ENCODE results near the gene RPAIN.
"Not testable (repeated sequence)": the region's sequence is repeated elsewhere in the genome, so short reads cannot be mapped to it uniquely, and the experiment has no call there.

Gene RPAIN

DNA sequence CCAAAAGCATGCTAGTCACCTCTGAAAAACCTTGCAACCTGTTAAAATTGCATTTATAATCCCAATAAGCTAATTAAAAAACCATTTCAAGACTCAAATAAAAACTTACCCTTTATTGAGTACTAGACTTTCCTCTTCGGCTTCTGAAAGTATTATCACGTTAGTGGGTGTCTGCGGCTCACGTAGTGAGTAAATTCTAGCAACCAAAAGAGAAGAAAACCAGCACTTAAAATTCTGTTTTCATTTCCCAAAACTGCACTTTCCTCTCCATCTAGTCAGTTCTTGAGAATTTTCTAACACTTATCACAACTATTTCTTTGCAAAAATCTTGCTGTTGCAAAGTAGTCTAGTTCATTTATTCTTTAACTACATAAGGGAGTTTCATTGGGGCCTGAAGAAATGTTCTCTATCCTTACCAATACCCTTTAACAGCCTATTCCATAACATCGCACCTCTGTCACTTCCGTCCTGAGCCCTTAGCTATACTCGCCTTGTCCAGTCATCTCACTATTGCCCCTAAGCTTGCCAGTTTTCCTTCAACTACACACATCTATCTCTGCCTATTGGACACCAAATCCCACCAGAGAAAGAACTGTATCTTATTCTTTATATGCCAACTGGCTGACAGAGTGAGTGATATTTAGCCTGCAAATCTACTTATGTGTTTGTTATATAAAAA lies 9.2 kb upstream of the RPAIN start:
- Mint-ChIP-seq H3K4me1 (ENCODE audit: low read depth in 2 of 2) (peaks cover 19 to 31% of the 10 kb centered on the region in 2 donors), H3K27me3 (no peaks in the 10 kb centered on the region), H3K4me3 (no peak overlapping the region), H3K36me3 (ENCODE audit: insufficient read depth) (peaks cover 34% of the 10 kb centered on the region), H3K27ac (peak overlapping the region; percentile 24 to 81), H3K9me3 (no peaks in the 10 kb centered on the region)
- ATAC-seq (replicated peaks) (no peak), DNase-seq (no peak)

DNA sequence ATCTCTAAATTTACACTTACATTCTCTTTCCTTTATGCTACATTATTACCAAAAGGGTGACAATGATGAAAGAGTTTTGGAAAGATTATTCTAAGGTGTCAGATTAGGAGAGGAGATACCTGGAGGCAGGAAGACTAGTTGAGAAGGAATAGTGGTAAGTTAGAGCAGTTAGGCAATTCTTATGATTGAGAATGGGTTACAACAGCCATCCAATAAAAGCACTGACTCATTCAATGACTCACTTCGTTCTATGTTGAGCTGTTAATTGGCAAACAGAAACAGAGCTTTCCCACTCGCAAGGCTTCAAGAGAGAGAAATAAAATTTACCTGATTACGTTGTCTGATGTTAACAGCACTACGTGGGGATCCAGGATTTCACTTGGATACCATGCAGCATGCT lies 6.3 kb upstream of the RPAIN start:
- H3K27ac Mint-ChIP-seq, result no peak overlapping the region
- H3K4me3 Mint-ChIP-seq, result no peak overlapping the region
- peaks cover 44% of the 10 kb centered on the region for H3K36me3 Mint-ChIP-seq (ENCODE audit: insufficient read depth)
- H3K9me3 Mint-ChIP-seq, result no peaks in the 10 kb centered on the region
- ATAC-seq (replicated peaks) (no peak), DNase-seq (no peak)
- H3K4me1 Mint-ChIP-seq (ENCODE audit: low read depth in 2 of 2), result peaks cover 22 to 43% of the 10 kb centered on the region in 2 donors
- no peaks in the 10 kb centered on the region for H3K27me3 Mint-ChIP-seq

DNA sequence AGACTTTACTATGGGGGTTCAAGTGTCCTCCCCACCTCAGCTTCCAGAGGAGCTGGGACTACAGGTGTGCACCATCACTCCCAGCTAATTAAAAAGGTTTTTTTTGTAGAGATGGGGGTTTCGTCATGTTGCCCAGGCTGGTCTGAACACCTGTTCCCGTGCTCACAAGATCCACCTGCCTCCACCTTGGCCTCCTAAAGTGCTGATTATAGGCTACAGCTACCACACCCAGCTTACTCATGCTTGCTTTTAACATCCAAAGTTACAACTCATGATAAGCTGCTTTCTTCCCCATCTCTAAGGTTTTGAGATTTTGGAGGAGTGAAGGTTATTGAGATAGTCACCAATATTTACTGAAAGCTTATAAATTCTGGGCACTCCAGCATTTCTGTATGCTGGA lies 3.1 kb upstream of the RPAIN start:
- Mint-ChIP-seq H3K4me1 (ENCODE audit: low read depth in 2 of 2) (peaks cover 23 to 38% of the 10 kb centered on the region in 2 donors), H3K27me3 (no peaks in the 10 kb centered on the region), H3K9me3 (no peaks in the 10 kb centered on the region), H3K36me3 (ENCODE audit: insufficient read depth) (peaks cover 62% of the 10 kb centered on the region), H3K27ac (no peak overlapping the region), H3K4me3 (peak overlapping the region; percentile 47 to 60)
- DNase-seq, result no peak
- no peak for ATAC-seq (replicated peaks)

DNA sequence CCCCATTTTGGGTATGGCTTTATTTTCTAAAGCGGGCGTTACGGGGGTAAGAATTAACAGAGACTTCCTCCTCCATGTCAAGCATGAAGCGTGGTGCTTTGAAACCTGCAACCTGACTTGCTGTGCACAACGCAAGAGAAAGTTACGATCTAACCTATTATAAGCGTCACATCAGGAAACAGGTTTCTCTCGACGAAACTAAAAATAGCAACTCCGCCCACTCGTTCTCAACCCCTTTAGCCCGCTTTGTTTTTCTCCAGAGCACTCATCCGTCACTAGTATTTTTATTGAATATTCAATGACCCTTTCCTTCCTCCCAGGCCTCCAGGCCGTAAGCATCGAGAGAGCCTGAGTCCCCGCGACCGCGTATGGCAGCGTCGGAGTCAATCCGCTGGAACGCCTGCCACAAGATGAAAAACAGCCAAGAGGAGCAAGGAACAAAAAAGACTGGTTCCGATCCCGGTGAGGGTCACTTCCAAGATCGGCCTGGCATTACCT lies 1.1 kb upstream of the RPAIN start:
- H3K27ac Mint-ChIP-seq, result peak overlapping the region; percentile 88 to 95
- peak overlapping the region; percentile 96 to 97 for H3K4me3 Mint-ChIP-seq
- H3K27me3 Mint-ChIP-seq, result no peaks in the 10 kb centered on the region
- peaks cover 11 to 21% of the 10 kb centered on the region in 2 donors for H3K4me1 Mint-ChIP-seq (ENCODE audit: low read depth in 2 of 2)
- H3K9me3 Mint-ChIP-seq, result no peaks in the 10 kb centered on the region
- H3K36me3 Mint-ChIP-seq (ENCODE audit: insufficient read depth), result peaks cover 54% of the 10 kb centered on the region
- ATAC-seq (replicated peaks), result peak; percentile 53
- DNase-seq, result peak; percentile 56 to 61 (median 59)

DNA sequence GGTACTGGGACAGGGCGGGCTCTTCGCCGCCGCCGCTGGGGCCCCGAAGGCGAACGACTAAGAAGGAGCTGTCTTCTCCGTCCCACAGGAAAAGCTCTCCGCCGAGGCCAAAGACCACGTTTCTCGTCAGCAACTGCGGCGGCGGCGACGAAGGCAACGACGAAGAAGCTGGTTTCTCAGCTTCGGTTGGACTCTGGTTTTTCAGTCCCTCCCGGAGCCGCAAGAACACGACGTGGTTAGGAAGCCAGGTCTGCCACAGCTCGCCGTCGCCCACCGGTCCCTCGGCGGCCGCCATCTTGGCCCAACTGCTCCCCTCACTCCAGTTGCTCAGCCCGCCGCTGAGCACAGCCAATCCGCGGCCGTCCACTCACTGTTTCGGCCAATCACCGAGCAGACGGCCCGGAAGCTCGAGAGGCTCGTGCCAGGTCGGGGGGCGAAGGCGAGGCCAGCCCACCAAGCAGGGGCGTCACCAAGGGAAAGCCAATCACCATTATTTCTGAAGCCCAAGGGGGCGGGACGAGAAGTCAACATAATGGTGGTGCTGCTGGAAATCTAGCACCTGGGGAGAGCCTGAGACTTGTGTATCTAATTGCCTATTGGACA lies 525 bp upstream of the RPAIN start, which contains the start of gene NUP88:
NUP88 (minus strand) TSS at position 307 of the 603 bp plus-strand sequence; CDS start at position 295, 12 bp downstream.
- Mint-ChIP-seq H3K9me3 (no peaks in the 10 kb centered on the region), H3K27me3 (no peaks in the 10 kb centered on the region), H3K4me1 (ENCODE audit: low read depth in 2 of 2) (peaks cover 11 to 21% of the 10 kb centered on the region in 2 donors), H3K4me3 (peak within 1 kb of the TSS; percentile 96 to 97), H3K27ac (peak within 1 kb of the TSS; percentile 88 to 95), H3K36me3 (ENCODE audit: insufficient read depth) (peaks cover 54% of the 10 kb centered on the region)
- peak; percentile 86 for ATAC-seq (replicated peaks)
- DNase-seq, result peak; percentile 93 to 96 (median 94)

DNA sequence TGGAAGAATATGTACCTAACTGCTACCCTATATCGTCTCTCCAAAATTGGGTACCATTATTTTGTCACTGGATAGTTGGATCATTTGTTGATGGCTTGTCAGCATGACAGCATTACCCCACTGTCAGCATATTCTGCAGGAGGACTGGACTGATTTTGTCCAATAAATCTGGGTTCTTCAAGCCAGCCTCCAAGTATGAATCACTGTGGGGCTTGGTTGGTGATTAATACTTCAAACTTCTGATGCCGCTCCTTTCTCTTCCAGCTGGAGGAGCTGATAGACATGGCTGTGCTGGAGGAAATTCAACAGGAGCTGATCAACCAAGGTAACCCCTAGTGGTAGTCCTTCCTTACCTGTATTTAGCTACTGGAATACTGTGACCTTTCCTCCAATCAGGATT lies 2.5 kb downstream of the RPAIN start:
- Mint-ChIP-seq H3K4me1 (ENCODE audit: low read depth in 2 of 2) (peaks cover 11 to 15% of the 10 kb centered on the region in 2 donors), H3K9me3 (no peaks in the 10 kb centered on the region), H3K27me3 (no peaks in the 10 kb centered on the region), H3K27ac (no peak overlapping the region), H3K4me3 (no peak overlapping the region), H3K36me3 (ENCODE audit: insufficient read depth) (peaks cover 66% of the 10 kb centered on the region)
- ATAC-seq (replicated peaks), result no peak
- no peak for DNase-seq

DNA sequence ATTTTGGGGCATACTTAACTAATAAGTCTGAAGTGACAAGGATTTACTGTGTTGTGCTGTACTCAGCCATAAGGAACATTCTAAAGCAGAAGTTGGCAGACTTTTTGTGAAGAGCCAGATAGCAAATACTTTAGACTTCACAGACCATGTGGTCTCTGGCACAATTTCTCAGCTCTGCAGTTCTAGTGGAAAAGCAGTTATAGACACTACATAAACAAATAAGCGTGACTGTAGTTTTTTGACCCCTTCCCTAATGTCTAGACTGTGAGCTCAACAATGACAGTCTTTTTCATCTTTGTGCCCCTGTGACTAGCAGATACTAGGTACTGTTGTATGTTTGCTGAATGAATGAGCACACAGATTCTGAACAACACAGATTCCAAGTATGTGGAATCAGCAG lies 4.9 kb downstream of the RPAIN start:
- peaks cover 63% of the 10 kb centered on the region for H3K36me3 Mint-ChIP-seq (ENCODE audit: insufficient read depth)
- ATAC-seq (replicated peaks), result no peak

DNA sequence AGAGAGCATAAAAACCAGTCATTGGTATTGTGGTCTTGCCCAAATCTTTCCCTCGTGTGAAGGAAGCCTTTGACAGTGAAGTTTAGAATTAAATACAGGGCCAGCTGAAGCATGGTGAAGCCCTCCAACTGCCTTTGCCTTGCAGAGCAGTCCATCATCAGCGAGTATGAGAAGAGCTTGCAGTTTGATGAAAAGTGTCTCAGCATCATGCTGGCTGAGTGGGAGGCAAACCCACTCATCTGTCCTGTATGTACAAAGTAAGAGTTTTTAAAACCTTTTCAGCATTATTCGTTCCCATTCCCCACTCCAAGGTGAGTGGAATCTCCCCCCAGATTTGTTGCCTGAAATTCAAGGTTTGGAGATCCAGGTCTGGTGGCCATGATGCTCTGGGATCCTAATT lies 5.8 kb downstream of the RPAIN start:
- no peak overlapping the region for H3K27ac Mint-ChIP-seq
- H3K9me3 Mint-ChIP-seq, result no peaks in the 10 kb centered on the region
- no peak for DNase-seq
- H3K4me1 Mint-ChIP-seq (ENCODE audit: low read depth in 2 of 2), result peaks cover 3 to 13% of the 10 kb centered on the region in 2 donors
- peaks cover 66% of the 10 kb centered on the region for H3K36me3 Mint-ChIP-seq (ENCODE audit: insufficient read depth)
- no peak overlapping the region for H3K4me3 Mint-ChIP-seq
- H3K27me3 Mint-ChIP-seq, result no peaks in the 10 kb centered on the region
- no peak for ATAC-seq (replicated peaks)

More for the DNA sequence above, 4.9 kb downstream of the RPAIN start:
- H3K27me3 Mint-ChIP-seq, result no peaks in the 10 kb centered on the region
- H3K4me3 Mint-ChIP-seq, result no peak overlapping the region
- H3K9me3 Mint-ChIP-seq, result no peaks in the 10 kb centered on the region
- peak overlapping the region in 1 of 2 donors; percentile 23 for H3K27ac Mint-ChIP-seq
- DNase-seq, result no peak
- H3K4me1 Mint-ChIP-seq (ENCODE audit: low read depth in 2 of 2), result peaks cover 8 to 15% of the 10 kb centered on the region in 2 donors

DNA sequence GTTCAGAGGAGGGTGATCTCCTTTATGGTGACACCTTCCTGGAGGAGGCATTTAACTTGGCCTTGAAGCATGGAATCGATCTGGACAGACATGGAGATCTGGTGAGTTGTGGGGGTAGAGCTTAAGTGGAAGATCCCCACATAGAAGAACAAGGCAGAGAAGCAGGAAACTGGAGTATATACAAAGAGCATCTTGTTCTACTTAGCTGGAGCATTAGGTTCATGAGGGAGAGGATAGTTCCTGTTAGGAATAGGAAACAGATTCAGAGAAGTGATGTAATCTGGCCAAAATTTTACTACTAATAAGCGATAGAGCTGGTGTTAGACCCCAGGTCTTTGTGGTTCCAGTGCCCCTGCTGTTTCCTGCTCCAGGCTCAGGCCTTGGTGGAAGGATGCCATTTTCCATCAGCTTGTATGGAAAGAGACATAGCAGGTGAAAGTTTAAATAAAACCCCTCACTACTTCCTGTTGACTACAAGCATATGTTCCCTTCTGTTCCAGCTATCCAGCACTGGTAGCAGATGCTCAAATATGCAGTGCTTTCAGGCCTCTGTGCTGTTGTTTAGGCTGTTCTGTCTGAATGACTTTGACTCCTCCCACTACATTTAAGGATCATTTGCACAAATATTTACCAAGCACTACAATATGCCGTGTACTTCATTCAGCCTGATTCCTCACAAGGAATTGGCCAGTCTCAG lies 9.4 kb downstream of the RPAIN start:
- H3K27me3 Mint-ChIP-seq, result no peaks in the 10 kb centered on the region
- H3K4me1 Mint-ChIP-seq (ENCODE audit: low read depth in 2 of 2), result peaks cover 2 to 12% of the 10 kb centered on the region in 2 donors
- H3K9me3 Mint-ChIP-seq, result no peaks in the 10 kb centered on the region
- H3K36me3 Mint-ChIP-seq (ENCODE audit: insufficient read depth), result peaks cover 85% of the 10 kb centered on the region
- no peak overlapping the region for H3K27ac Mint-ChIP-seq
- no peak overlapping the region for H3K4me3 Mint-ChIP-seq
- DNase-seq (no peak), ATAC-seq (replicated peaks) (no peak)

DNA sequence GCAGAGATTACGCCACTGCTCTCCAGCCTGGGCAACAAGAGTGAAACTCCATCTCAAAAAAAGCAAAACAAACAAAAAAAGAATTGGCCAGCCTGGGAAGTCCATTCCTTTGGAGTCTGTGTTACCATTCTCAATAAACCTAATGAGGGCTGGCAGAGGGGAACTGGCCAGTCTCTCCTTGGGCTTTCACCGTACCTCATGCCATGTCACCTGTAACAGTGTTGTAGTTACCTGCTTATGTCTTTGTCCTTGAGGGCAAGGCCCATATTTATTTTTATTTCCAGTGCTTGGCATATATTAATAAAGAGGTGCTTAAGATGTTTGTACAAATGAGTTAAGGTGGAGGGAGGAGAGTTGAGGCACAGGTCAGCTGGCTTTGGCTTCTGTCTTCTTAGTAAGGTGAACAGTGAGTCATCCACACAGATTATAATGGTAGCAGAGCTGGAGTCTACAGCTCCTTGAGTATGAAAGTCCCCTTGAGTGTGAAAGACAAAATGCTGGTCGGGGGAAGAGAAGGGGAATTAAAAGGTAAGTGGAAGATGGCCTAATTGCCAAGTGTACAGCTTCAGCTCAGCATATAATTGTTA lies 10.5 kb downstream of the RPAIN start:
- Mint-ChIP-seq H3K36me3 (ENCODE audit: insufficient read depth) (peaks cover 85% of the 10 kb centered on the region), H3K9me3 (no peaks in the 10 kb centered on the region), H3K4me3 (no peak overlapping the region), H3K27me3 (no peaks in the 10 kb centered on the region), H3K4me1 (ENCODE audit: low read depth in 2 of 2) (peaks cover 2 to 12% of the 10 kb centered on the region in 2 donors), H3K27ac (peak overlapping the region in 1 of 2 donors; percentile 4)
- ATAC-seq (replicated peaks) (no peak), DNase-seq (no peak)

DNA sequence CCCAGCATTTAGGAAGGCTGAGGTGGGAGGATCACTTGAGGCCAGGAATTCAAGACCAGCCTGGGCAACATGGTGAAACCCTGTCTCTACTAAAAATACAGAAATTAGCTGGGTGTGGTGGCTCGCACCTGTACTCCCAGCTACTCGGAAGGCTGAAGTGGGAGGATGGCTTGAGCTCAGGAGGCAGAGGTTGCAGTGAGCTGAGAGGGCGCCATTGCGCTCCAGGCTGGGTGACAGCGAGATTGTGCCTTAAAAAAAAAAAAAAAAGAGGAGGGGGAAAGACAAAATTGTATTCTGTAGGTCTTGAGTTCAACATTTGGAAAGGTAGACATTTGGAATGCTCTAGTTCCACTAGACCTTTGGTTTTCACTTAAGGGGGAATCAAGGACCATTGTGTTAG lies 11.3 kb downstream of the RPAIN start:
- H3K27me3 Mint-ChIP-seq; H3K27ac Mint-ChIP-seq; ATAC-seq (replicated peaks); DNase-seq; H3K4me3 Mint-ChIP-seq; H3K9me3 Mint-ChIP-seq: not testable (repeated sequence)
- peaks cover 2 to 12% of the 10 kb centered on the region in 2 donors for H3K4me1 Mint-ChIP-seq (ENCODE audit: low read depth in 2 of 2)
- peaks cover 85% of the 10 kb centered on the region for H3K36me3 Mint-ChIP-seq (ENCODE audit: insufficient read depth)

DNA sequence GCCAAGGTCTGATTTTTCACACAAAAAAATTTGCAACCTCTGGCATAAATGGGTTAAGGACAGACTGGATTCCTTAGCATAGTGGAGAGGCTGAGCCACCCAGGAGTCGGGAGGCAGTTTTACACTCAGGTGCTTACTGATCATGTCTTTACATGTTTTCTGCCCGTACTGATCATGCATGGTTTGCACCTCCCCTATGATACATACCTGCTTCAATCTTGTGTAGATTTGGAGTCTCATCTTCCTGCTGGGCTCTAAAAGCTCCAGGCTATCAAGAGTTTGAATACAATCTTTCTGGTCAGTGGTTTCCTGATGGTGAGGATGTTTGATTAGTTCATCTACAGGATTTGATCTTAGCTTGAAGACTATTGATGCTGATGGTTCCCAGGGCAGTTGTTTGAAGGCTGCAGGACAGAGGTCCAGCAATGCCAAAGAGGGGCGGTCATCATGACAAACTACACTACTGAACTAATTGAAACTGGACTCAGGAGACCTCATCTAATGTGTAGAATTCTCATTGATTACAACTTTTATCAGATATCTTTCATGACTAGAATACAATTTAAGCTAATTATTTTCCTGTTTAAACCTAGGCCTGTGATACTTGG lies 12.1 kb downstream of the RPAIN start:
- H3K36me3 Mint-ChIP-seq (ENCODE audit: insufficient read depth), result peaks cover 79% of the 10 kb centered on the region

DNA sequence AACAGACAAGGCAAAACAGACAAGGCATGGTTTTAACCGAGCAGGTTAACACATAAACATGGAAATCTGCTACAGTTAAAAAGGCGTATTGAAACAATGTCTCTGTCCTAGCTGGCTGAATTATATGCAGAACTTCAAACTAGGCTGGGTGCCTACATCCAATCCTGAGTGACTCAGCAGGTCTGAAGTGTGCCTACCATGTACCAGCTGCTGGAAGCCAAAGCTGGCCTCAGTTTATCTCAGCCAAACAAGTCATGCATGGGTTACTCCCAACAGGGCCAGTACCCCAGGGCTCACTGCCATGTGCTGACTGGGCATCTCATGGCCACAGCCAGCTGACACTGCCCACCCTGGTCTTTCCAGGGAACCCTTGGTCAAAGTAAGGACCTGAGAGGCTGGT lies 15.0 kb downstream of the RPAIN start:
- Mint-ChIP-seq H3K4me1 (ENCODE audit: low read depth in 2 of 2) (peaks cover 20 to 21% of the 10 kb centered on the region in 2 donors), H3K27ac (no peak overlapping the region), H3K9me3 (no peaks in the 10 kb centered on the region), H3K27me3 (no peaks in the 10 kb centered on the region), H3K4me3 (no peak overlapping the region), H3K36me3 (ENCODE audit: insufficient read depth) (peaks cover 66% of the 10 kb centered on the region)
- ATAC-seq (replicated peaks) (no peak), DNase-seq (no peak)

More for the DNA sequence above, 12.1 kb downstream of the RPAIN start:
- Mint-ChIP-seq H3K4me1 (ENCODE audit: low read depth in 2 of 2) (peaks cover 4 to 12% of the 10 kb centered on the region in 2 donors), H3K27ac (no peak overlapping the region), H3K9me3 (no peaks in the 10 kb centered on the region), H3K4me3 (no peak overlapping the region), H3K27me3 (no peaks in the 10 kb centered on the region)
- DNase-seq (no peak), ATAC-seq (replicated peaks) (no peak)

All from effector memory CD8-positive, alpha-beta T cell (primary cell).